Heart left ventricle (tissue), 13 donors: ENCODE measurements around the gene WFS1.

ENCODE experiments used
- POLR2A ChIP-seq, 2 donors: fragments of 450-650 bp; IDR thresholded peaks; one replicate each; pipeline ENCODE4 v1.6.1; 2017; ENCODE audit warnings: antibody characterized with exemption in 2 of 2, mild to moderate bottlenecking in 2 of 2, moderate library complexity in 2 of 2
- TF ChIP-seq, protein P1 (sequence below), 12 donors: fragments of 200-600 bp; sonication (generic) in 4 of 12; IDR thresholded peaks; one replicate each; pipeline versions ENCODE4 v1.5.0 to v1.8.0; 2018 to 2022; ENCODE audit warnings: antibody characterized with exemption in 12 of 12, mild to moderate bottlenecking in 5 of 12
- donor health status: ischemic (EF 13 %, LVEDD 7.1; RV severe dilation, severe dysfunction).
- donor health status: DM: no; HTN: yes; CAD: no.
- donor health status: DM: no; HTN: no; CAD: no.
- donor health status: ischemic (EF 25% LVEDD 6.9; RV normal size, moderate dysfunction).
- donor health status: ischemic (EF 25% LVEDD 5.7; RV mildly dilated, moderate dysfunction).
- donor health status: ischemic (EF 35%, LVEDD 5.7; RV mildly dilated, moderate dysfunction).
- donor health status: nonischemic (EF 11% LVEDD 7.7; RV severe dilation, severe dysfunction).
- donor health status: DM: yes; HTN: yes; CAD: no.
- donor health status: PGD.
- donor health status: ischemic (EF 29% LVEDD 5.4; RV normal size, mild dysfunction).
- donor health status: nonischemic (EF 23%, LVEDD 6.1; RV moderate dilation, normal function).

DNA sequence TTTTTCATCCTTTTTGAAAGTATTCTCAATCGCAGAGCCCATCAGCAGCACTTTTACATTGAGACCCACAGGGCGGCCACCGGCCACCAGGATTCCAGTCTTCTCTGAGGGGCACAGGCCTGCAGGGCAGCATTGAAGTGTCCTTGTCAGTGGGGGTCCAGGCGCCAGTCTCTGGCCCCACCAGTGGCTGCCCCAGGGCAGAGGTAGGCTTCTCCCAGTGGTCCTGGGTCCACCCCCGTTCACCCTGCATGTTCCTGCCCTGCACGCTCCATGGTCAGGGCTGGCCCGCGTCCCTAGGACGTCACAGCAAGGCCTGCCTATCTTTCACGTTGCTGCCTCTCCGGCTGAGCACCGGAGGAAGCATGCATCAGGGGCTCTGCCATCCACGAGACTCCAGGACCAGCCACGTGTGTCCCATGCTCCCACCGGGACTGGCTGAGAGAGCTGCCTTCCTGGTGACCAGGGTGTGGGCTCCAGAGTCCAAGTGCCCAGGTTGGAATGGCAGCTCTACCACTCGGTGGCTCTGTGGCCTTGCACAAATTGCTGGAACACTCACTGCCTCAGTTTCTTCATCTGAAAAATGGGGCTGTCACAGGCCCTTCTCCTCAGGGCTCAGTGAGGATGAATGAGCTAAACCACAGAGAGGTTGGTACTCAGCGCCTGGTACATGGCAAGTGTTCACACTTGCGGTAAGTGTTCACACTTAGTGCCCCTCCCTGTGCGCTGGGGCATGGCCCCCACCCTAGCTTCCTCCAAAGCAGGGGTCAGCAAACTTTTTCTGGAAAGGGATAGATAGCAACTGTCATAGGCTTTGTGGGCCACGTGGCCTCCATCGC, 38.6 kb upstream of the WFS1 start:
- TF ChIP-seq, protein P1, sequence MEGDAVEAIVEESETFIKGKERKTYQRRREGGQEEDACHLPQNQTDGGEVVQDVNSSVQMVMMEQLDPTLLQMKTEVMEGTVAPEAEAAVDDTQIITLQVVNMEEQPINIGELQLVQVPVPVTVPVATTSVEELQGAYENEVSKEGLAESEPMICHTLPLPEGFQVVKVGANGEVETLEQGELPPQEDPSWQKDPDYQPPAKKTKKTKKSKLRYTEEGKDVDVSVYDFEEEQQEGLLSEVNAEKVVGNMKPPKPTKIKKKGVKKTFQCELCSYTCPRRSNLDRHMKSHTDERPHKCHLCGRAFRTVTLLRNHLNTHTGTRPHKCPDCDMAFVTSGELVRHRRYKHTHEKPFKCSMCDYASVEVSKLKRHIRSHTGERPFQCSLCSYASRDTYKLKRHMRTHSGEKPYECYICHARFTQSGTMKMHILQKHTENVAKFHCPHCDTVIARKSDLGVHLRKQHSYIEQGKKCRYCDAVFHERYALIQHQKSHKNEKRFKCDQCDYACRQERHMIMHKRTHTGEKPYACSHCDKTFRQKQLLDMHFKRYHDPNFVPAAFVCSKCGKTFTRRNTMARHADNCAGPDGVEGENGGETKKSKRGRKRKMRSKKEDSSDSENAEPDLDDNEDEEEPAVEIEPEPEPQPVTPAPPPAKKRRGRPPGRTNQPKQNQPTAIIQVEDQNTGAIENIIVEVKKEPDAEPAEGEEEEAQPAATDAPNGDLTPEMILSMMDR (IDR thresholded peaks at IDR 0.05) = no peak
- no peak for TF ChIP-seq POLR2A (IDR thresholded peaks at IDR 0.05)
